Tongue (tissue), 2 donors: ENCODE data around the gene PATL1. TPM values are rescaled to one million over a fixed set of nuclear protein-coding genes. Genes with fewer than 3 reads are reported as not detected.
"Not testable (repeated sequence)": the region's sequence is repeated elsewhere in the genome, so short reads cannot be mapped to it uniquely, and the experiment has no call there.

Experiments
- DNase-seq: peaks from one replicate; pipeline ENCODE4 v3.0.0-alpha.2; 2015
- total RNA-seq: library from RNA; depleted of rRNA; stranded (reverse); fragments of >200 nt; gene quantifications from one replicate; pipeline ENCODE4 v1.2.3, GENCODE V29; 2014

PATL1 gene
- total RNA-seq, 1 donor from 2014 or later: 10.9 TPM

DNA sequence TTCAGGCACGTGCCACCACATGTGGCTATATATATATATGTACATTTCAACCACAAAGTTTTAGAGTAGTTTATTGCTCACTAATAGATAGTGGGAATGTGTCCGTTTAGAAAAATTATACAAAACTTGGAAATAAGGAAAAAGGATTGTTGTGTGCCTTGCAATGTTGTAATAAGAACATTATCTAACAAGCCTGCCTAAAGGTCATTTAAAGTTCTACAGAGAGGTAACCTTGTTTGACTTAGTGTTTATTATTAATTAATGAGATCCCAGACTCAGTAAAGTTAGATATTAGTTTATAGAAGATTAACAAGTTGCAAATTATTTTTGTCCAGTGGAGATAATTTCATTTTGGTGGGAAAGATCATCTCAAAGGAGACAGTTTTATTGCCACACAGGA, 5.5 kb upstream of the PATL1 start:
- no peak for DNase-seq

DNA sequence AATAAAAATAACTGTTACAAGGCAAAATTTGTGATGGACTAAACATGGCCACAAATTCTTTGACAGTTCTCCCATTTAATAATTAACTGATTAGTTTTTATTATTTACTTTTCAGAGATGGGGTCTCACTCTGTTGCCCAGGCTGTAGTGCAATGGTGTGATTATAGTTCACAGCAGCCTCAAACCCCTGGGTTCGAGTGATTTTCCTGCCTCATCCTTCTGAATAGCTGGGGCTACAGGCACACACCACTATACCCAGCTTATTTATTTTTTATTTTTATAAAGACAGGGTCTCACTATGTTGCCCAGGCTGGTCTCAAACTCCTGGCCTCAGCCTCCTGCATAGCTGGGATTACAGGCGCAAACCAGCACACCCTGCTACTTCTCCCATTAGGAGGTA, 4.5 kb upstream of the PATL1 start:
- DNase-seq: no peak

DNA sequence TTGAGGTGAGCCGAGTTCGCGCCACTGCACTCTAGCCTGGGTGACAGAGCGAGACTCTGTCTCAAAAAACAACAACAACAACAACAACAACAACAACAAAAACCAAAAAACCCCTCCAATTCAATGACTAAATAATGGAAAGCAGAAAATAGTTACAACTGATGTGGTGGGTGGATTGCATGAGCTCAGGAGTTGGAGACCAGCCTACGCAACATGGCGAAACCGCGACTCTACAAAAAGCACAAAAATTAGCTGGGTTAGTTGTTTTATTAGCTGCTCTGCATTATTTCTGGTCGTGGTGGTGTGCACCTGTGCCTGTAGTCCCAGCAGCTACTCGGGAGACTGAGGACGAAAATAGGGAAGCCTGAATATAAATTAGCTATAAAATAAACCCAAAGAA, 2.6 kb upstream of the PATL1 start:
- DNase-seq: no peak

DNA sequence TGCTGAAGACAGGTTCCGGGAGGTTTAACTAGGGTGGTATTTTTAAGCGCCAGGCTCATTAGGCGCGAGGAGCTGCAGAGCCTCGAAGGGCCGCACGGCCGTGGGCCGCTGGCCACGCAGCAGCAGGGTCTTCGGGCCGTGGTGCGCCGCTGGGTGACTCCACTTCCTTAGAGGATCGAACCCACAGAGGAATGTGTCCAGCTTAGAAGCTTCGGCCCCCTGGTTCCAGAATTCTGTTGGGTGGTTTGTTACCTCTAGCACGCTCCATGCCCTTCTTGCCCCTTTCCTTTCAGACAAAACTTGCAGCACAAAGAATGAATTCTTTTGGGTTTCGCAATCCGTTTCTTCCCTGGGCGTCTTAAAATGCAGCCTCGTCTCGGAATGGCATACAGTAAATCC, 773 bp upstream of the PATL1 start:
- no peak for DNase-seq

DNA sequence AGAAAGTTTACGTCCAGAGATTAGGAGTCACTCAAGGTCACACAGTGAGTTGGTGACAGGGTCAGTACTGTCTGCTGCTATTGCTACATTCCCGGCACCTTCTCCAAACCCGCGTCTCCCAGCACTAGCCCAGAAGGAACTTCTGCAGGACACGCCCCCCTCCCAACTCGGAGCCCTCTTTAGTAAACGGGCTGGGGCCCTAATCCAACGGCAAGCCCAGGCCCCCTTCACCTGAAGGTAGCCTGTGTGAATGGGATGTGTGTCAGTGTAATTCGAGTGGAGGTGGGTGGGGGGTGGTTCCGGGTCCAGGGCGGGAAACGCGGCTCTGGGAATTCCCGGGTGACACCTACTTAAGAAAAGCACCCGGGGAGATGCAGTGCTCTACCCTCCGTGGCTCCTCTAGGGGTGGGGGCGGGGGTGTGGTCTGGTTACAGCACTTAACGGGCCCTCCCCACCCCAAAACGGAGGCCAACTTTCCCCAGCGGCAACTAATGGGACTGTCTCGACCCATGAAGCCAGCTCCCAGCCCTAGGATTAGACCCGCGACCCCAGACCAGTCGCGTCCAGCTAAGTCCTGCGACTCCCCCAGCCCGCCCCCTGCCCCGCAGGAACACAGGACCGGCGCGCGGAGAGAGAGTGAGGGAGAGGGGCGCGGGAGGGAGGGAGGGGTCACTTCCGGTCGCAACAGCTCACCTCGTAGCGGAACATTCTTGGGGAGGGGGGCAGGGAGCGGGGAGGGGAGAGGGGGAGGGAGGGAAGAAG, 468 bp downstream of the PATL1 start:
- DNase-seq: no peak

DNA sequence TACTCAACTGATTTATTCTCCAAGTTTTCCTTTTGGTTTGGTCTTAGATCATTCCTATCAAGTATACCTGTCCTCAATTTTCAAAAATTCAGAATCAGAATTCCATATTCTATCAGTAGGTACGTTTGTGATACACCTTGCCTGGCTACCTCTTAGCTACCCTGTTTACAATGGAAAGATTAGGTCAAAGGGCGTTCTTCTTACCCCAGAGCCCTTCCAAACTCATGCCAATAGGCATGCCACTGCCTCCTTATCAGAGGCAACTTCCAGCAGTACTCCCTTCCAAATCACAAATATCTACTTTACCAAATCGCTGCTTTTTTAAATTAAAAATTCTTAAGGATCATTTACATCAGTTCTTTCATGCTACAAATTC, 1.0 kb downstream of the PATL1 start:
- no peak for DNase-seq

DNA sequence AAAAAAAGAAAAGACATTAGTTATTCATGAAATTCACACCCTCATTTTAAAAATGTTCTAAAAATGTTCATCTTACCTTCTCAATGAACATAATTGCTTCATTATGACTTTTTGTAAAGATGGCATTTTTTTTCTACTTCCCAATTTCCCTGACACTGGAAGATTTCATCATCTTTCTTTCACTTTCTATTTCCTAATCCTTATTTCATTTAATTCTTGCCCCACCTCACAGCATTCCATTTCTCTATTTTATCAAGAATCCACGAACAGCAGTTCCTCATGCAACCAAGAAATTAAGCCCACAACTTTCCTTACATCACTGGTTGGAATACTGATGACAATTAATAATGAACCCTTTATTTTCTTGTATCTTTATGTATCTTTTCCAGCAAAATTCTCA, 1.9 kb downstream of the PATL1 start:
- DNase-seq: no peak

DNA sequence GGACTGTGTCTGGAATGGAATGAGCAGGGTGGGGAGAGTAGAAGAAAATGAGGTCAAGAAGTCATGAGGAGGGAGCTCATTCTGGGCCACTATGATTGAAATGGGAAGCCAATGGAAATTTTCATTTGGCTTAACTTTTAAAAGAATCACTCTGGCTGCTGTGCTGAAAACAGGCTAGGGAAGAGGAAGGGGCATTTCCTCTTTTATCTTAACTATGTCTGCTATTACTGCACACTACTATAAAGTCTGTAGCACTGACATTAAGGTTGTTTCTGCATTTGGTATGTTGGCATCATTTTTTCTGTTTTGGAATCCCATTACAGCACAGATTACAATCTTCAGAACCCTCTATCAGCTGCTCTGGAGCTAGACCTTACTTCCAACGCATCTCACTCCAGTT, 8.2 kb downstream of the PATL1 start:
- DNase-seq: no peak

DNA sequence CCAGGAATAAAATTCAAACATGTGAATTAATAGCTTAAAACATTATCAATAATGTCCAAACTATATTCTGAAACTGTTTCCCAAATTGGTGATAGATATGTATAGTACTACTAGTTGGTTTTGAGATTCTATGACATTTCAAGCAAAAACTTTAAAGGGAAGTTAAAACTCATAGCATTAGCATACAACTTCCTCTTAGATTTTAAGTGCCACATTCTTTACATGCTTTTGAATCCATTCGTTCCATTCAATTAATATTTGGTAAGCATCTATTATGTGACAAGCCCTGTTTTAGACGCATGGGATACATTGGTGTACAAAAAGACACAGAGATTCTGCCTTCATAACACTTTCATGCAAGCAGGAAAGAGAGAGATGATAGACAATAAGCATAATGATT, 8.9 kb downstream of the PATL1 start:
- no peak for DNase-seq

DNA sequence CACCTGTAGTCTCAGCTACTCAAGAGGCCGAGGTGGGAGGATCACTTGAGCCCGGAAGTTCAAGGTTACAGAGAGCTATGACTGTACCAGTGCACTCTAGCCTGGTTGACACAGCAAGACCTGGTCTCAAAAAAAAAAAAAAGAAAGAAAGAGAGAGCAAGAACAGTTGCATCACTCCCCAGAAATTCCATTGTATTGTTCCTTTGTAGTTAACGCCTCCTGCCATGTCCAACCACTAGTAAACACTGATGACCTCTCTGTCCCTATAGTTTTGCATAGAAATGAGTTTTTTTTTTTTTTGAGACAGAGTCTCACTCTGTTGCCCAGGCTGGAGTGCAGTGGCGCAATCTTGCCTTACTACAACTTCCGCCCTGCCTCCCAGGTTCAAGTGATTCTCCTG, 10.8 kb downstream of the PATL1 start:
- DNase-seq: no peak

DNA sequence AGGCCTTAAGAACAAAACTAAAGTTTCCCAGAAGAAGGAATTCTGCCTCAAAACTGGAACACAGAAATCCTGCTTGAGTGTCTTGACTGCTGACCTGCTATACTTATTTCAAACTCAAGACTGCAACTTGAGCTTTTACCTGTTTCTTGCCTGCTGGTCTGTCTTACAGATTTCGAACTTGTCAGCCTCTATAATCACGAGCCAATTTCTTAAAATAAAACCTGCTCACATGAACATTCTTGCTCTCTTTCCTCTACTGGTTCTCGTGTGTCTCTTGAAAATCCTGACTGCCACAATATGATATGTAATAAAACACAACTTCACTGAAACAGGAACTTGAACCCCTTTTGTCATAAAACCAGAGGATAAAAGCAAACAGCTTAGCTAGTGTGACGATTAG, 13.9 kb downstream of the PATL1 start:
- DNase-seq: no peak

DNA sequence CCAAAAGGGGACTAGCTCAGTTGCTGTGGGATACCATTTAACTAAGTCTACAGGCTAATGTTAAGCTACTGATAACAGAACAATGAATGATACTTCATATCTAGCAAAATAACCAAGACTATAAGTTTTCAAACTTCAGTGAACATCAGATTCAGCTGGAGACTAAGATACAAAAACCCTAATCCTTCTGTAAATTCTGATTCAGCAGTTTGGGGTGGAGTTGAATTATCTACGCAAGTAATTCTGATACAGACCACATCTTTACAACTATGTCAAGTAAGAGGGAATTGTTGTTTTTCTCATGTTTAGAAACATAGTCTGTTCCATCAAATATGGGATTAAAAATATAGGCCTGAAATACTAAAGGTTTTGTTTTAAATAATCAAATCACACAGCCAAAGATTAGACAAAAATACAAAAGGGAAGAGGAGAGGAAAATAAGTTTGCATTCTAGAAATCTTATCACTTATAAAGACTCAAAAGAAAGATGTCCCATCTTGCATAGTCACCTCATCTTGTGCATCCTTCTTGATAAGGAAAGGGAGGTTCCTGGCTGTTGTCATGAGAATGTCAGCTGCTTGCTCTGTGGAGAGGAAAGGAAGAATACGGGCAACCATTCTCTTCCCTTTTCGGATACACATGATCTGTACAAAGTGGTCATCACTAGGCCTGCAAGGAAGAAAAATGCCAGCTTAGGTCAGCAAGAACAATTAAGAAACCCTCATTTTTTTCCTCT, 21.4 kb downstream of the PATL1 start:
- no peak for DNase-seq

DNA sequence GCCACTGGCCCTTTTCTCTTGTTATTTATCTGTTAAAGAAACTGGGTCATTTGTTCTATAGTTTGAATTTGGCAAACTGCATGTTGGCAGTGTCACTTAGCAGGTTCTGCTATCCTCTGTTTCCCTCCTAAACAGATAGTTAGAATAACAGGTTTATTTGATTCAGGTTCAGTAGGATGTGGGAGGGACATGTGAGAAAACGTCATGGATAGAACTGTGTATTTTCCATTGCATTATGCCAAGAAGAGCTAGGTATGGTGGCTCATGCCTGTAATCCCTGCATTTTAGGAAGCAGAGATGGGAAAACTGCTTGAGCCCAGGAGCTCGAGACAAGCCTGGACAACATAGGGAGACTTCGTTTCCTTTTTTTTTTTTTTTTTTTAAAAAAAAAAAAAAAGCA, 24.3 kb downstream of the PATL1 start:
- DNase-seq: no peak

DNA sequence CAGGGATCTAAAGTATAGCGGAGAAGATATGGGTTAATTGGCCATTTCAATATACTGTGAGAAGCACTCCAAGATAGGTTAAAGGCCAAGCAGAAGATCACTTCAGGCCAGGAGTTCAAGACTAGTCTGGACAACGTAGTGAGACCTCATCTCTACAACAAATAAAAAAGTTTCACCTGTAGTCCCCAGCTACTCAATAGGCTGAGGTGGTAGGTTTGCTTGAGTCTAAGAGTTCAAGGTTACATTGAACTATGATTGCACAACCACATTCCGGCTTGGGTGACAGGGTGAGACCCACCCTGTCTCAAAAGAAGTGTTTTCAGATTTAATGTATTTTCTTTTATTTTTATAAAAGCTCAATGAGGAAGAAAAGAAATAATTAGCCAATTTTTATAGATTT, 25.4 kb downstream of the PATL1 start:
- DNase-seq: no peak

DNA sequence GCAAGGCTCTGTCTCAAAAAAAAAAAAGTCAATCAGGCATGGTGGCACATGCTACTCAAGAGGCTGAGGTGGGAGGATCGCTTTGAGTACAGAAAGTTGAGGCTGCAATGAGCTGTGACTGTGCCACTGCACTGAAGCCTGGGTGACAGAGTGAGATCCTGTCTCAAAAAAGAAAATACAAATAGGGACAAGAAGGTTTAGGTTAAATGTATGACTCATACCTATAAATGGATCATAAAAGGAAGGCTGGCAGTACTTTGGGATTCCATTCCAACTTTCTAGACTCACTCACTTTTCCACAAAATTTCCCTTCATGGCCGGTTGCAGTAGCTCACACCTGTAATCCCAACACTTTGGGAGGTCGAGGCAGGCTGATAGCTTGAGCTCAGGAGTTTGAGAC, 27.7 kb downstream of the PATL1 start:
- no peak for DNase-seq

DNA sequence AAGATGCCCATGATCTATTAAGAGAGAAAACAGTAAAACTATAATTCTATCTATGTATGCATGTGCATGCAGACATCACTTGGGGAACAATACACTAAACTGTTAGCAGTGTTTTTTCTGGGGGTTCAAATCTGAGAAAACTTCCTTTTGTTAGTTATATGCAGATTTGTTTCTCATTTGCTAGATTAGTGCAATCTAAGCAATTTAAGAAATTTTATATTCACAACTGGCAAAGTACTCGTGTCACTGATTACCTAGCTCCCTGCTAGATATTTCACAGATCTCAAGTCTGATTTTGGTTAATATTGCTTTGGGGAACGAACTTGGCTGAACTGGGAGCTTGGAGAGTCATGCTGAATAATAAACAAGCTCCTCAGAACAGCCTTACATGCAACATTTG, 38.3 kb downstream of the PATL1 start:
- no peak for DNase-seq

DNA sequence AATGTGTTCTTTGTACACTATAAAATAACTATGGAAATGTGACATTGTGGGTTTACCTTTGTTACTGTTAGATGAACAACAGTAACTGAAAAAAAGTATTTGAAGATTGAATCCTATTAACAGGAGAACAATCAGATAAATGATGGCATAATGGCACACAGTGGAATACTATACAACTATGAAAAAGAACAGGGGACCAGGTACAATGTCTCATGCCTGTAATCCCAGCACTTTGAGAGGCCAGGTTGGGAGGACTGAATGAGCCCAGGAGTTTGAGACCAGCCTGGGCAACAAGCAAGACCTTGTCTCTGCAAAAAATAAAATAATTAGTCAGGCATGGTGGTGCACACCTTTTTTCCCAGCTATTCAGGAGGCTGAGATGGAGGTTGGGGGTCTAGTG, 38.8 kb downstream of the PATL1 start:
- DNase-seq: no peak

DNA sequence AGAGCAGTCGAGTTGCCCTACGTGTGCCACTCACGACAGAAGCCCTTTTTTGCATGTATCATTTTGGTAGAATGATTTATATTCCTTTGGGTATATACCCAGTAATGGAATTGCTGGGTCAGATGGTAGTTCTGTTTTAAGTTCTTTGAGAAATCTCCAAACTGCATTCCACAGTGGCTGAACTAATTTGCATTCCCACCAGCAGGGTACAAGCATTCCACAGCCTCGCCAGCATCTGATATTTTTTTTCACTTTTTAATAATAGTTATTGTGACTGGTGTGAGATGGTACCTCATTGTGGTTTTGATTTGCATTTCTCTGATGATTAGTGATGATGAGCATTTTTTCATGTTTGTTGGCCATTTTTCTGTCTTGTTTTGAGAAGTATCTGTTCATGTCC, 41.9 kb downstream of the PATL1 start:
- DNase-seq: not testable (repeated sequence)

DNA sequence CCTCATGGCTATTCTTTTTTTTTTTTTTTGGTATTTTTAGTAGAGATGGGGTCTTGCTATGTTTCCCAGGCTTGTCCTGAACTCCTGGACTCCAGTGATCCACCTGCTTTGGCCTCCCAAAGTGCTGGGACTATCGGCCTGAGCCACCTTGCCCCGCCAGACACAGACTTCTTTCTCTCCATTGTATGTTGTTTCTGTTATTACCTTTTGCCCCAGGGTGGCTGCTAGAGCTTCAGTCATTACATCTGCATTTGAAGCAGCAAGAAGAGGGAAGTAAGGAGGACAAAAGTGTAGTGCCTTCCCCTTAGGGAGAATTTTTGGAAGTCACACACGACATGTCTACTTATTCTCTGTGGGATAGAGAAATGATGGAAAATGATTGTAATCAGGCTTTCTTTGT, 43.1 kb downstream of the PATL1 start:
- DNase-seq: no peak

DNA sequence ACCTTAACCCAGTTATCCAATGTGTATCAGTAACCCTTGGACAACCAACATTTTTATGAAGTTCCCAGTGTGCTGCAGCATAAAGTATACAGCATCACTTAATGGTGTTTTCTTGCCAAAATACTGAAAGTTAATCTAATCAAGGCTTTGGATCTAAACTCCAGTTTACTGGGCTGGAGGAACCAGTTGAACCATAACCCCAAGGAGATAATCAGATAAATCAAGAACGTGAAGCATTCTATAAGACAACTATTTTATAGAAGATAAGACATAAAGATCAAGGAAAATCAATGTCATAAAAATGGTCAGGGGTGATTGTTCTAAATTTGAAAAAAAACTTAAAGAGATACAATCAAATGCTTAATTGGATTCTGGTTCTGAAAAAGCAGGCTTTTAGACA, 51.0 kb downstream of the PATL1 start:
- no peak for DNase-seq

DNA sequence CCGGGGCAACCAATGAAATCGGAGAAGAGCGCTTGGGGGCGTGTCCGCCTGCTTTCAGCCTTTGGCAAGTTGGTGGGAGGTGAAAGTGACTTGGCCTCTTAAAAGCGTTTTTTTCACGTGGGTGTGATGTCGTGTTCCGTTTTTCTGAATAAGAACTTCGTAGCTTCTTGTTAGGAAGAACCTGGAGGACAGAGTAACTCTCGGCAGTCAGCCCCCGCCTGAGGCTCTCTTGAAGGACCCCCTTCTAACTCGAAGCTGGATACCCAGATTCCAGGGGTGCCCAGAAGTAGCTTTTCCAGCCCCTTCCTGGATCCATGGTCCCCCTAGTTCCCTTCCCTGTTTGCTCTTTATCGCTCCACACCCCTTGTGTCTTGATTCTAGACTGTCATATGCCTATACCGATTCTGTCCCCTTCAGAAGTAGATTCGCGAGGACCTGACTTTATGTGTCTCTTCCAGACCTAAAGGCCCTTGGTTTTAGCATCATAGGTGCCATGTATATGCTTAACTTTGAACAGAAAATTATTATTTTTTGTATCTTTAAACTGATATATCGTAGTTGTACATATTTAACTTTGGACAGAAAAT, 52.3 kb downstream of the PATL1 start:
- DNase-seq: no peak

DNA sequence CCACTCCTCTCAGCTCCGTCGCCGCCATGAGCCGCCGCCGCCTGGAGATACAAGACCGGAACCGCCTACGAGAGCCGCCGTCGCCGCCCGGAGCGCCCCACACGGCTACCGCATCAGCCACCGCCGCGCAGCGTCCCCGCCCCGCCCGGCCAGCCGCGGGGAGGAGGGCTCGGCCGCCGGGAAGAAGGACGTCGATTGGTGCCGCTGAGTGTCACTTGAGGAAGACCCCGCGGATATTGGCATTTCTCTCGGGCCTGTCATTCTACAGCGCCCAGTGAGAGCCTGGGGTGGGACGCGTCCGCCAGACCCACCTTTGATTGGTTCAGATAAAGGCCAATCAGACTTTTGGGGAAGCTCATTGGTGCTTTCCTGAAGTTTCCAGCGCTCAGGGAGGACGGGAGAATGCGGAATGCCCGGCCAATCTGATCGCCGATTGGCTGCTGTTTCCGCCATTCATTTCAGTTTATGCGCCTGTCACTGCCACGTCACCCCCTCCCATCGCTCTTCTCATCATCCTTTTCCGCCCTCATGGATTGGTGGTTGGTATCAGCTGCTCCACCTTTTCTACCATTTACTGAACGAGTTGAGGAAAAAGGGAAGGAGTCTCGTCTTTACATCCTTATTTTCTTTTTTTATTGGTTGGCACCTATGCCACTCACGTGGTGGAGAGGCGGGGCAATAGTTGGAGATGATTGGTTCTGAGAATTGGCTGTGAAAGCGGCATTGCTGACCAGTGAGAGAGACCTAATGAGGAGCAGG, 53.0 kb downstream of the PATL1 start, which contains the start of gene OSBP:
TSS of gene OSBP (minus strand) at position 138 of the 759 bp plus-strand sequence. CDS start at position 28, 110 bp downstream.
- peak; percentile 100 for DNase-seq

DNA sequence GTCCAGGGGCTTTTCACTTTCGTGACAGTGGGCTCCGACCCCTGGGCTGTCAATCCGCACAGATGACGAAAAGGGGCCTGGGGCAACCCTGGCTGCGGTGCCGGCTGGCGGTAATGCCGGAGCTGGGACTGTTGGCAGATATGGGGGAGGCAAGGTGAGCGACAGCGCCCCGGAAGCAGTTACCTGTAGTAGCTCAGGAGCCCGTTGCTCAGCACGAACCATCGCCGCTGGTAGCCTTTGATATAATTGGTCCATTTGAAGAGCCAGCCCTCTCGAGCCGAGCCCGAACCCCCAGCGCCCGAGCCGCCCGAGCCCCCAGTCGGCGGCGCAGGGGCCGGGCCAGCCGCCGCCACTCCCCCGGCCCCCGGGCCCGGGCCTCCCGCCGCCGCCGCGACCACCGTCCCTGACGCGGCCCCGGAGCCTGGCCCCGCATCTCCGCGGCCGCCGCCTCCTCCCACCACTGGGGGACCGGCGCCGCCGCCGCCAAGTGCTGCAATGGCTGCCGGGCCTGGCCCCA, 53.7 kb downstream of the PATL1 start:
- peak; percentile 41 for DNase-seq
